RWPE1 (cell line): ENCODE results near the gene PTPRR.

Experiments used
- CTCF ChIA-PET: fragments of 350-600 bp; sonication (Branson Sonifier 250); formaldehyde crosslinking; extraction: SDS; loops from one replicate; lab custom pipeline; 2021; lab: Yijun Ruan, JAX
- POLR2A ChIA-PET: fragments of 400-600 bp; formaldehyde crosslinking; extraction: SDS; loops from one replicate; lab custom pipeline; 2020; ENCODE audit warnings: antibody characterized with exemption; ENCODE audit not compliant: low non-redundant PET; lab: Yijun Ruan, JAX
- DNase-seq: peaks from one replicate; pipeline ENCODE4 v3.0.0; 2012; ENCODE audit warnings: low spot score
- H3K27ac ChIP-seq: fragments of 450-650 bp; 2 replicates; pipeline ENCODE4 v1.5.1; 2017
- TF ChIP-seq, protein P1 (sequence below): fragments of 450-650 bp; conservative IDR thresholded peaks from 2 replicates; pipeline ENCODE4 v1.5.1; 2017; ENCODE audit warnings: low read depth, mild to moderate bottlenecking

PTPRR gene

DNA sequence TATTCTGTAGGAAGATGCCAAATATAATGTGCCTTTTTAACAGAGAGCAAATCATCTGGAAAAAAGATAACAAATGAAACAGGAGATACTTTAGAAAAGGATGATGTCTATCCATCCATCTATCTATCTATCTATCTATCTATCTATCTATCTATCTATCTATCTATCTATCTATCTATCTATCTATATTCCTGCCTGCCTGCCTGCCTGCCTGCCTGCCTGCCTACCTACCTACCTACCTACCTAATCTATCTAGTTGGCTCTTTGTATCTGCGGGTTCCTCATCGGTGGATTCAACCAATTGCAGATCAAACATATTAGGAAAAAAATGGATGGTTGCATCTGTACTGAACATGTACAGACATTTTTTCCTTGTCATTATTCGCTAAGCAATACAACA, 294.4 kb downstream of the PTPRR start:
- TF ChIP-seq, protein P1, sequence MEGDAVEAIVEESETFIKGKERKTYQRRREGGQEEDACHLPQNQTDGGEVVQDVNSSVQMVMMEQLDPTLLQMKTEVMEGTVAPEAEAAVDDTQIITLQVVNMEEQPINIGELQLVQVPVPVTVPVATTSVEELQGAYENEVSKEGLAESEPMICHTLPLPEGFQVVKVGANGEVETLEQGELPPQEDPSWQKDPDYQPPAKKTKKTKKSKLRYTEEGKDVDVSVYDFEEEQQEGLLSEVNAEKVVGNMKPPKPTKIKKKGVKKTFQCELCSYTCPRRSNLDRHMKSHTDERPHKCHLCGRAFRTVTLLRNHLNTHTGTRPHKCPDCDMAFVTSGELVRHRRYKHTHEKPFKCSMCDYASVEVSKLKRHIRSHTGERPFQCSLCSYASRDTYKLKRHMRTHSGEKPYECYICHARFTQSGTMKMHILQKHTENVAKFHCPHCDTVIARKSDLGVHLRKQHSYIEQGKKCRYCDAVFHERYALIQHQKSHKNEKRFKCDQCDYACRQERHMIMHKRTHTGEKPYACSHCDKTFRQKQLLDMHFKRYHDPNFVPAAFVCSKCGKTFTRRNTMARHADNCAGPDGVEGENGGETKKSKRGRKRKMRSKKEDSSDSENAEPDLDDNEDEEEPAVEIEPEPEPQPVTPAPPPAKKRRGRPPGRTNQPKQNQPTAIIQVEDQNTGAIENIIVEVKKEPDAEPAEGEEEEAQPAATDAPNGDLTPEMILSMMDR: no peak
- no peak for DNase-seq
- POLR2A ChIA-PET: no interaction called here
- CTCF ChIA-PET: no interaction called here
- no peak overlapping the region for H3K27ac ChIP-seq

DNA sequence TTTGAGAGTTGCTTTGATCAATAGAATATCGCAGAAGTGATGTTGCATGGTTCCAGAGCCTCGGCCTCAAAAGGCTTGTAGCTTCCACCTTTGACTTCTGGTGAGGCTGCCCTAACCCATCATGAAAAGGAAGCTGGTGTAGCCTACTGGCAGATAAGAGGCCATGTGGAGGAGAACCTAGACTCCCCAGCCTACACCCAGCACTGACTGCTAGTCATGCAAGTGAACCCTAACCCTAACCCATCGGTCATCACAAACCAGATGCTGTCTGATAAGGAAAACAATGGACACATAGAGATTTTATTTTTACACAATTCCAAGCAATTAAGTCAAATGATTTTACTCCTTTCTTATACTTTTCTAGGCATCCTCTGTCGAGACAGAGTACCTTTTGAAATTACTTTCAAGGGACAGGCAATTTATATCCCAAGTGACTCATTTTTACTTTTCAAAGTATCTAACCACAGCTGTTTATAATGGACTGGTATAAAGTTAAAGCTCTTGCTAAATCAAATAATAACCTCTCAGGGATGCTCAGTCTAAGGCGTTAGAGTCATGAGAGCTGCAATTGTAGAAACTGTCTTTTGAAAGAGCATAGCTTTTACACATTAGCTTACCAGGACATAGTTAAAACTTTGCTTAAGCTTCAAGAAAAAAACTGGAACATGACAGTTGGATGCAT, 300.9 kb downstream of the PTPRR start:
- CTCF ChIA-PET: interaction anchor here (0.6 to 1.0 kb wide), 4 partner anchors 21 to 114 kb away, joined by 3 read pairs; no protein-coding TSS in a partner anchor
- POLR2A ChIA-PET: no interaction called here
- no peak overlapping the region for H3K27ac ChIP-seq
- DNase-seq: no peak
- TF ChIP-seq, protein P1: no peak

DNA sequence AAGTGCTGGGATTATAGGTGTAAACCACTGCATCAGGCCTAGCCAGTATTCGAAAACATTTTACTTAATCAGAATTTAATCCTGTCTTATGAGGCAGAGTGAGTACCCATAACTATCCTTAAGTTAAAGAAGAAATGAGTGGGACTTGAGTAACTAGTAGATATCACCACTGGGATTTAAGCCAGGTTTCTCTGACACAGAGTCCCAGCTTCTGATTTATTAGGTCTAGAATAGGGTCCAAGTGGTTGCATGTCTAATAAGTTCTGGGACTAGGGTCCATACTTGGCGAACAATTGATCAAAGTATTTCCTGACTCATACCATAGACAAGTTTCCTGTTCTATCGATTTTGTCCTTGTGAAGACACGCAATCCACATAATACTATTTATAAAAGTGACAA, 302.2 kb downstream of the PTPRR start:
- TF ChIP-seq, protein P1: no peak
- ChIA-PET POLR2A (no interaction called here), CTCF (no interaction called here)
- DNase-seq: no peak
- H3K27ac ChIP-seq: no peak overlapping the region

DNA sequence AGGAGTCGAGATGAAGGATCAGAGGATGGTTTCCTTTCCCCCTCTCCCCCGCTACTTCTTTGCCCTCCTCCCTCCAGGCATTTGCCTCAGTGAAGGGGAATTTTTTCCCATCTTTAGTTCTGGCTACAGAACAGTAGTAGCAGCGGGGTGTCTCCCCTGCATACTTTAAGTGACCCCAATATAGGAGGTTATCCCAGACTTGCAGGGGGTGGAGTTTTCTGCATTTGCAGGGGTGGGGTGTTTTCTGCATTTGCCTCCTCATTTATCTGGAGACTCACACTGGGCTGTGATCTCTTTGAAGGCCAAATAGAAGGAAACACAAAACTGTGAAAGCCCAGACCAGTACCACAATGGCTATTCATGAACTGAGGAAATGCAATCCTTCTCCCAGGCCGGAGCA, 303.1 kb downstream of the PTPRR start:
- no peak for DNase-seq
- H3K27ac ChIP-seq: no peak overlapping the region
- ChIA-PET POLR2A (no interaction called here), CTCF (no interaction called here)
- TF ChIP-seq, protein P1: no peak

- DNase-seq: no peak
- CTCF ChIA-PET: no interaction called here
- no peak overlapping the region for H3K27ac ChIP-seq
- TF ChIP-seq, protein P1: no peak
- POLR2A ChIA-PET: no interaction called here
Observed at GRCh38 chr12:70615174-70615866, 305.2 kb downstream of the PTPRR start.

GRCh38 chr12:70609739-70610491, 310.6 kb downstream of the PTPRR start:
- CTCF ChIA-PET: interaction anchor here (0.6 kb wide), 1 partner anchor 482 kb away, joined by 3 read pairs; no protein-coding TSS in a partner anchor

More at GRCh38 chr12:70609739-70610491, 310.6 kb downstream of the PTPRR start:
- H3K27ac ChIP-seq: no peak overlapping the region
- TF ChIP-seq, protein P1: no peak
- POLR2A ChIA-PET: no interaction called here
- DNase-seq: peak; percentile 36
